GM18519 (cell line): ENCODE data around the gene TIMP2.
"Not testable (repeated sequence)": the region's sequence is repeated elsewhere in the genome, so short reads cannot be mapped to it uniquely, and the experiment has no call there.

Experiments used
- ATAC-seq: cut with Tn5 transposase; IDR thresholded peaks from one replicate; pipeline ENCODE4 v1.9.1; 2021; ENCODE audit warnings: mild to moderate bottlenecking, moderate library complexity; ENCODE audit not compliant: unreplicated experiment, low FRiP score

TIMP2 gene

GRCh38 chr17:78910497-78911284 is 14.5 kb downstream of the TIMP2 start:
- ATAC-seq = no peak

GRCh38 chr17:78908426-78908825 is 16.8 kb downstream of the TIMP2 start:
- ATAC-seq = no peak

GRCh38 chr17:78905541-78905940 is 19.6 kb downstream of the TIMP2 start:
- ATAC-seq = no peak

- ATAC-seq = no peak
These were observed 20.1 kb downstream of the TIMP2 start for GRCh38 chr17:78905116-78905515.

GRCh38 chr17:78904371-78904770 is 20.8 kb downstream of the TIMP2 start:
- ATAC-seq = no peak

GRCh38 chr17:78903101-78903779 is 21.9 kb downstream of the TIMP2 start, which contains the start of gene CEP295NL:
Gene CEP295NL (minus strand): TSS chr17:78903201. CDS start chr17:78901828, 1,373 bp downstream.
- no peak for ATAC-seq

GRCh38 chr17:78902231-78902630 is 23.0 kb downstream of the TIMP2 start:
- ATAC-seq = not testable (repeated sequence)

- no peak for ATAC-seq
These were observed 23.4 kb downstream of the TIMP2 start for GRCh38 chr17:78901806-78902205.

GRCh38 chr17:78900816-78901215 is 24.4 kb downstream of the TIMP2 start:
- ATAC-seq = no peak

- no peak for ATAC-seq
These were observed 25.6 kb downstream of the TIMP2 start for GRCh38 chr17:78899361-78900260.

GRCh38 chr17:78898947-78899346 is 26.2 kb downstream of the TIMP2 start:
- ATAC-seq = no peak

- ATAC-seq = no peak
These were observed 26.9 kb downstream of the TIMP2 start for GRCh38 chr17:78898075-78898836.

GRCh38 chr17:78897664-78898047 is 27.5 kb downstream of the TIMP2 start:
- ATAC-seq = no peak

GRCh38 chr17:78896834-78897663 is 28.1 kb downstream of the TIMP2 start:
- ATAC-seq = no peak

- ATAC-seq = no peak
These were observed 28.9 kb downstream of the TIMP2 start for GRCh38 chr17:78896091-78896833.

- ATAC-seq = no peak
These were observed 29.9 kb downstream of the TIMP2 start for GRCh38 chr17:78895322-78895721.

- no peak for ATAC-seq
These were observed 31.5 kb downstream of the TIMP2 start for GRCh38 chr17:78893684-78894083.

- no peak for ATAC-seq
These were observed 32.2 kb downstream of the TIMP2 start for GRCh38 chr17:78892936-78893379.

- ATAC-seq = no peak
These were observed 32.7 kb downstream of the TIMP2 start for GRCh38 chr17:78892520-78892919.
